Stimulated activated naive CD8-positive, alpha-beta T cell treated with anti-CD3 and anti-CD28 coated beads, Interleukin-15, Interleukin-2, amounts not matched to agents 100 ng/mL and 50 ng/mL, for 24 hours (primary cell): ENCODE results near the gene TMEM154.

Experiments
- H3K27ac Mint-ChIP-seq: one replicate; pipeline ENCODE4 v1.8.0; 2021; ENCODE audit warnings: mild to moderate bottlenecking, mixed read lengths
- H3K27me3 Mint-ChIP-seq: one replicate; pipeline ENCODE4 v1.8.0; 2021; ENCODE audit warnings: mixed read lengths
- H3K36me3 Mint-ChIP-seq: one replicate; pipeline ENCODE4 v1.8.0; 2021; ENCODE audit warnings: low read depth, mixed read lengths
- H3K4me1 Mint-ChIP-seq: one replicate; pipeline ENCODE4 v1.8.0; 2021; ENCODE audit warnings: low read depth, mixed read lengths
- H3K4me3 Mint-ChIP-seq: one replicate; pipeline ENCODE4 v1.8.0; 2021; ENCODE audit warnings: mild to moderate bottlenecking, mixed read lengths
- H3K9me3 Mint-ChIP-seq: one replicate; pipeline ENCODE4 v1.8.0; 2021; ENCODE audit warnings: mixed read lengths

The TMEM154 gene

GRCh38 chr4:152585023-152585441, 94.8 kb downstream of the TMEM154 start:
- peak overlapping the region; percentile 65 for H3K27ac Mint-ChIP-seq
- H3K27me3 Mint-ChIP-seq = peaks cover 3% of the 10 kb centered on the region
- H3K4me1 Mint-ChIP-seq = no peaks in the 10 kb centered on the region
- no peaks in the 10 kb centered on the region for H3K36me3 Mint-ChIP-seq
- H3K9me3 Mint-ChIP-seq = peaks cover 4% of the 10 kb centered on the region
- H3K4me3 Mint-ChIP-seq = peak overlapping the region; percentile 61

GRCh38 chr4:152581536-152582160, 98.1 kb downstream of the TMEM154 start:
- Mint-ChIP-seq H3K27ac (no peak overlapping the region), H3K4me1 (no peaks in the 10 kb centered on the region), H3K27me3 (no peaks in the 10 kb centered on the region), H3K36me3 (no peaks in the 10 kb centered on the region), H3K4me3 (no peak overlapping the region), H3K9me3 (peaks cover under 1% of the 10 kb centered on the region)

- Mint-ChIP-seq H3K9me3 (no peaks in the 10 kb centered on the region), H3K27me3 (no peaks in the 10 kb centered on the region), H3K4me1 (no peaks in the 10 kb centered on the region), H3K4me3 (no peak overlapping the region), H3K36me3 (no peaks in the 10 kb centered on the region), H3K27ac (no peak overlapping the region)
Observed at GRCh38 chr4:152579916-152580315, 99.9 kb downstream of the TMEM154 start.

GRCh38 chr4:152579107-152579764, 100.6 kb downstream of the TMEM154 start:
- Mint-ChIP-seq H3K27me3 (no peaks in the 10 kb centered on the region), H3K9me3 (no peaks in the 10 kb centered on the region)

GRCh38 chr4:152578670-152579069, 101.1 kb downstream of the TMEM154 start:
- Mint-ChIP-seq H3K27me3 (no peaks in the 10 kb centered on the region), H3K36me3 (no peaks in the 10 kb centered on the region), H3K9me3 (no peaks in the 10 kb centered on the region), H3K27ac (no peak overlapping the region), H3K4me3 (no peak overlapping the region), H3K4me1 (no peaks in the 10 kb centered on the region)

More at GRCh38 chr4:152579107-152579764, 100.6 kb downstream of the TMEM154 start:
- Mint-ChIP-seq H3K4me1 (no peaks in the 10 kb centered on the region), H3K4me3 (no peak overlapping the region), H3K36me3 (no peaks in the 10 kb centered on the region), H3K27ac (no peak overlapping the region)

GRCh38 chr4:152577708-152578396, 101.9 kb downstream of the TMEM154 start:
- Mint-ChIP-seq H3K27me3 (peaks cover 3% of the 10 kb centered on the region), H3K4me1 (no peaks in the 10 kb centered on the region), H3K4me3 (no peak overlapping the region), H3K36me3 (no peaks in the 10 kb centered on the region), H3K9me3 (no peaks in the 10 kb centered on the region), H3K27ac (no peak overlapping the region)

- no peaks in the 10 kb centered on the region for H3K4me1 Mint-ChIP-seq
- peaks cover 3% of the 10 kb centered on the region for H3K27me3 Mint-ChIP-seq
- H3K9me3 Mint-ChIP-seq = no peaks in the 10 kb centered on the region
- H3K36me3 Mint-ChIP-seq = no peaks in the 10 kb centered on the region
- H3K27ac Mint-ChIP-seq = no peak overlapping the region
- no peak overlapping the region for H3K4me3 Mint-ChIP-seq
Observed at GRCh38 chr4:152575533-152575932, 104.3 kb downstream of the TMEM154 start.

GRCh38 chr4:152573861-152574260, 105.9 kb downstream of the TMEM154 start:
- Mint-ChIP-seq H3K36me3 (no peaks in the 10 kb centered on the region), H3K4me1 (no peaks in the 10 kb centered on the region), H3K9me3 (no peaks in the 10 kb centered on the region), H3K27ac (no peak overlapping the region), H3K27me3 (peaks cover 3% of the 10 kb centered on the region), H3K4me3 (no peak overlapping the region)

- Mint-ChIP-seq H3K9me3 (no peaks in the 10 kb centered on the region), H3K36me3 (no peaks in the 10 kb centered on the region), H3K4me1 (no peaks in the 10 kb centered on the region), H3K27ac (no peak overlapping the region), H3K27me3 (peaks cover 3% of the 10 kb centered on the region), H3K4me3 (no peak overlapping the region)
Observed at GRCh38 chr4:152572417-152573086, 107.2 kb downstream of the TMEM154 start.

GRCh38 chr4:152571770-152572169, 108.0 kb downstream of the TMEM154 start:
- Mint-ChIP-seq H3K27me3 (peaks cover 3% of the 10 kb centered on the region), H3K4me3 (no peak overlapping the region), H3K4me1 (no peaks in the 10 kb centered on the region), H3K9me3 (no peaks in the 10 kb centered on the region), H3K36me3 (no peaks in the 10 kb centered on the region), H3K27ac (no peak overlapping the region)

- Mint-ChIP-seq H3K36me3 (no peaks in the 10 kb centered on the region), H3K27me3 (peaks cover 3% of the 10 kb centered on the region)
Observed at GRCh38 chr4:152571296-152571695, 108.5 kb downstream of the TMEM154 start.

More at GRCh38 chr4:152571296-152571695, 108.5 kb downstream of the TMEM154 start:
- Mint-ChIP-seq H3K27ac (no peak overlapping the region), H3K4me3 (no peak overlapping the region), H3K4me1 (no peaks in the 10 kb centered on the region), H3K9me3 (no peaks in the 10 kb centered on the region)
